Measurements from ENCODE around the gene CD52.

Gene CD52

GRCh38 chr1:26349877-26350244 is 32.1 kb downstream of the CD52 start:
- H3K4me1 Mint-ChIP-seq: peaks cover 4% of the 10 kb centered on the region
- no peaks in the 10 kb centered on the region for H3K36me3 Mint-ChIP-seq (ENCODE audit: low read depth)
- H3K27me3 Mint-ChIP-seq (ENCODE audit: low read depth): peaks cover 6% of the 10 kb centered on the region
- no peaks in the 10 kb centered on the region for H3K9me3 Mint-ChIP-seq
- H3K27ac Mint-ChIP-seq: peak overlapping the region in 1 of 3 experiments; percentile 41
- no peak overlapping the region for H3K4me3 Mint-ChIP-seq
- TF ChIP-seq CTCF (IDR thresholded peaks at IDR 0.05; ENCODE audit: unreplicated experiment in 3 of 3): no peak

- H3K4me3 Mint-ChIP-seq: no peak overlapping the region
- no peaks in the 10 kb centered on the region for H3K36me3 Mint-ChIP-seq (ENCODE audit: low read depth)
- peak overlapping the region in 1 of 3 experiments; percentile 59 for H3K27ac Mint-ChIP-seq
- H3K27me3 Mint-ChIP-seq (ENCODE audit: low read depth): peaks cover 6% of the 10 kb centered on the region
- no peak for TF ChIP-seq CTCF (IDR thresholded peaks at IDR 0.05; ENCODE audit: unreplicated experiment in 3 of 3)
- no peaks in the 10 kb centered on the region for H3K9me3 Mint-ChIP-seq
- peaks cover 4% of the 10 kb centered on the region for H3K4me1 Mint-ChIP-seq
Measured at GRCh38 chr1:26350343-26350700, 32.6 kb downstream of the CD52 start.

- Mint-ChIP-seq H3K36me3 (ENCODE audit: low read depth) (no peaks in the 10 kb centered on the region), H3K9me3 (no peaks in the 10 kb centered on the region), H3K27me3 (ENCODE audit: low read depth) (peaks cover 12% of the 10 kb centered on the region), H3K4me1 (peaks cover 4% of the 10 kb centered on the region), H3K27ac (peak overlapping the region in 1 of 3 experiments; percentile 59), H3K4me3 (no peak overlapping the region)
- no peak for TF ChIP-seq CTCF (IDR thresholded peaks at IDR 0.05; ENCODE audit: unreplicated experiment in 3 of 3)
Measured at GRCh38 chr1:26350701-26351589, 33.2 kb downstream of the CD52 start.

- Mint-ChIP-seq H3K27ac (peak overlapping the region in 1 of 3 experiments; percentile 59), H3K9me3 (no peaks in the 10 kb centered on the region), H3K27me3 (ENCODE audit: low read depth) (peaks cover 11% of the 10 kb centered on the region), H3K4me1 (peaks cover 4% of the 10 kb centered on the region), H3K4me3 (no peak overlapping the region), H3K36me3 (ENCODE audit: low read depth) (no peaks in the 10 kb centered on the region)
- no peak for TF ChIP-seq CTCF (IDR thresholded peaks at IDR 0.05; ENCODE audit: unreplicated experiment in 3 of 3)
Measured at GRCh38 chr1:26351590-26352337, 34.0 kb downstream of the CD52 start.

GRCh38 chr1:26352338-26352679 is 34.6 kb downstream of the CD52 start:
- Mint-ChIP-seq H3K36me3 (ENCODE audit: low read depth) (no peaks in the 10 kb centered on the region), H3K4me3 (no peak overlapping the region), H3K9me3 (no peaks in the 10 kb centered on the region), H3K4me1 (peaks cover 4% of the 10 kb centered on the region), H3K27ac (peak overlapping the region in 1 of 3 experiments; percentile 59), H3K27me3 (ENCODE audit: low read depth) (peaks cover 15% of the 10 kb centered on the region)
- no peak for TF ChIP-seq CTCF (IDR thresholded peaks at IDR 0.05; ENCODE audit: unreplicated experiment in 3 of 3)
